ENCODE measurements around the gene ZDHHC14. TPM values are rescaled to one million over a fixed set of nuclear protein-coding genes. Genes with fewer than 3 reads are reported as not detected.
A peak's percentile ranks its signal among the peaks of the same experiment; 100 is the strongest.
"Not testable (repeated sequence)": the region's sequence is repeated elsewhere in the genome, so short reads cannot be mapped to it uniquely, and the experiment has no call there.

Gene ZDHHC14
- total RNA-seq, 2 donors from 2014 or later: 6.9 to 10.9 TPM

DNA sequence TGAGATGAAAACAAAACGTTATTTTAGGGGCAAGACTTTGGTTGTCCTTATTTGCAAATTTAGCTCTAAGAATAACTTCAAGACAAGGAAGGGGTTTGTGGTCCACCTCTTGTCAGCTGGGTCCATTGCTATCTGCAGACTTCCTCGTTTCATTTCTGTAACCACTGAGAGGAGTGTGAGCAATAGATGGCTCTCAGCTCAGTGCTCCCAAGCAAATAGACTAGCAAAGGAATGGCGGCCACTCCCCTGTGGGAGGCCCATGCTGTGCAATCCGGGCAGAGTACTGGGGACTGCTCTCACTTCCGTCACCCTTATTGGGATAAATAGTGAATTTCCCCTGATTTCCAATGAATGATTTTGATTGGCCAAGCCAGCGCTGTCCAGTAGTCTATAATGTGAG lies 176.6 kb downstream of the ZDHHC14 start:
- Mint-ChIP-seq H3K27me3 (peaks cover 0 to 7% of the 10 kb centered on the region in 2 donors), H3K27ac (no peak overlapping the region), H3K4me1 (ENCODE audit: low read depth in 2 of 2) (peaks cover 43 to 46% of the 10 kb centered on the region in 2 donors), H3K9me3 (no peaks in the 10 kb centered on the region), H3K36me3 (no peaks in the 10 kb centered on the region), H3K4me3 (peak overlapping the region; percentile 68)
- ATAC-seq (peak; percentile 60 to 62), DNase-seq (ENCODE audit: low spot score) (no peak)

DNA sequence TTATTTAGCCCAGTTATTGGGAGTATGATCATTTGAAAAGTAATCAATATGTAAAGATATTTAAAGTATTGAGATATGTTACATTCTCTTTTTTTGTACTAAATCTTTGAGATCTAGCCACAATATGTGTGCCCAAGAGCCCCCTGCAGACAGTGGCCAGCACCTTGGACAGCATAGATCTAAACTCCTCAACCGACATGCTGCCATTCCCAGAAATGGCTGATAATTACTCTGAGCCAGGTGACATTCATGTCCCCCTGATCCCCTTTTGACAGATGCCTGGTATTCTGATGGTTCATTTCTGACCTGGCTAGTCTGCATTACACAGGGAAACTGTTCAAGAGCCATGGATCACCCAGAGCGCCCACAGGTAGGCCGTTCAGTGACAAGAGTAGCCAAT lies 177.1 kb downstream of the ZDHHC14 start:
- ATAC-seq (no peak), DNase-seq (ENCODE audit: low spot score) (no peak)
- H3K36me3 Mint-ChIP-seq: no peaks in the 10 kb centered on the region
- no peak overlapping the region for H3K4me3 Mint-ChIP-seq
- H3K4me1 Mint-ChIP-seq (ENCODE audit: low read depth in 2 of 2): peaks cover 44 to 45% of the 10 kb centered on the region in 2 donors
- H3K27me3 Mint-ChIP-seq: peaks cover 0 to 7% of the 10 kb centered on the region in 2 donors
- H3K27ac Mint-ChIP-seq: no peak overlapping the region
- no peaks in the 10 kb centered on the region for H3K9me3 Mint-ChIP-seq

DNA sequence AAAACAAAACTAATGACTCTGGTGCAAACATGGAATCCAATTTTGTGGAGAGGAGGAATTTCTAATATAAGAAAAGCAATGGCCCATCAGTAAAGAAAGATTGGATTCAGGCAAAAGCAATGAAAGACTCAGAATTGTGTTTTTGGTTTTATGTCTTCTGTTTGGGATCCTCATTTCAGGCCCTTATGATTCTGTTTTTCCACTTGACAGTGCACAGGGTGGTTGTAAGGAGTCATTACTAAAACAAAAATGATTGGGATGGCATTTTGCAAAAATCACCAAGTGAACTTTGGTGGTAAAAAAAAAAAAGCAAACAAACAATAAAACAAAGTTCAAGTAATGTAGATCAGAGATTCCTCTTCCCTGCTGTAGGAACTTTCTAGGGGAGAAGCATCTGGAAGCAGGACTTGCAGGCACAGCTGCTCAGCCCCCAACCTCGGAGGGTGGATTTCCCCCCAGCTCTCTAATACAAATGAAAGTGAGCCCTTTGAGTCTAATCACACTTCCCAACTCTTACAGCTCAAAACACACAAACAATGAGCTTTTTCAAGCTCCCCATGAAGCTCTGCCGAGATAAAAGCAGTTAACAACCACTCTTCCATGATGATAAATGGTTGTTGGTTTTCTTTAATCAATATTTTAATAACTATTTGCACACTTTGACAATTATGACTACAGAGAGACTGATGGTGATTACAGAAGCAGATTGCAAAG lies 177.7 kb downstream of the ZDHHC14 start:
- DNase-seq (ENCODE audit: low spot score) (no peak), ATAC-seq (no peak)
- no peak overlapping the region for H3K27ac Mint-ChIP-seq
- H3K36me3 Mint-ChIP-seq: no peaks in the 10 kb centered on the region
- H3K4me1 Mint-ChIP-seq (ENCODE audit: low read depth in 2 of 2): peaks cover 49 to 50% of the 10 kb centered on the region in 2 donors
- H3K4me3 Mint-ChIP-seq: no peak overlapping the region
- no peaks in the 10 kb centered on the region for H3K9me3 Mint-ChIP-seq
- peaks cover 0 to 7% of the 10 kb centered on the region in 2 donors for H3K27me3 Mint-ChIP-seq

DNA sequence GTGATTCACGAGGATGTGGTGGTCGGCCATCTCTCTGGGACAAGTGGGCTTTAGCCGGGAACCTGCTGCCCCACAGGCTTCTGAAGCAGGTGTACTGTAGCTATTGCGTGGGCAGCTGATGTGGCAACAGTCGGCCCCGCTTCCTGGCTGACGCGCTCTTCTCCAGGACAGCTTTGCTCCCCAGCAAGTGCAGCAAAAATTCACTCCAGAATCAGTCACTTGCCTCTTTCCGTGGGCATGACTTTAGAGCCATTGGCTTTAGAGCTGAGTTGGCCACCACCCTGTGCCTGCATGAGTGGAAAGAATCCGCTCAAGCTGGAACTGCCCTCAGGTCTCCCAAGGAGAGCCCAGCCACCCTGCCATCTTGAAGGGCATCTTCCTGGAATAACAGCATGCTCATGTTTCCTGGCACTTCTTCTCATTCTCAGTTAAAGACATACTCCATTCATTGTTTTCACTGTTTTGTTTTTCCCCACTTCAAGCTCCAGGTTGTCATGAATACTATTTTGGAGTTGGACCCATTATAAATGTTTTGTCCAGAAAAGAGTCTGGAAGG lies 178.3 kb downstream of the ZDHHC14 start:
- H3K4me3 Mint-ChIP-seq: no peak overlapping the region
- DNase-seq (ENCODE audit: low spot score) (no peak), ATAC-seq (no peak)
- no peak overlapping the region for H3K27ac Mint-ChIP-seq
- H3K9me3 Mint-ChIP-seq: no peaks in the 10 kb centered on the region
- peaks cover 0 to 7% of the 10 kb centered on the region in 2 donors for H3K27me3 Mint-ChIP-seq
- H3K36me3 Mint-ChIP-seq: no peaks in the 10 kb centered on the region
- peaks cover 54 to 56% of the 10 kb centered on the region in 2 donors for H3K4me1 Mint-ChIP-seq (ENCODE audit: low read depth in 2 of 2)

DNA sequence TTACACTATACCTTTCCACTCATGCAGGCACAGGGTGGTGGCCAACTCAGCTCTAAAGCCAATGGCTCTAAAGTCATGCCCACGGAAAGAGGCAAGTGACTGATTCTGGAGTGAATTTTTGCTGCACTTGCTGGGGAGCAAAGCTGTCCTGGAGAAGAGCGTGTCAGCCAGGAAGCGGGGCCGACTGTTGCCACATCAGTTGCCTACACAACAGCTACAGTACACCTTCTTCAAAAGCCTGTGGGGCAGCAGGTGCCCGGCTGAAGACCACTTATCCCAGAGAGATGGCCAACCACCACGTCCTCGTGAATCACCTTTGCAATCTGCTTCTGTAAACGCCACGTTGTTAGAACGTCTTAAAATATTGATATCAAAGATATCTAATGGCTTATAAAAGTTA lies 179.1 kb downstream of the ZDHHC14 start:
- ATAC-seq; H3K36me3 Mint-ChIP-seq; H3K9me3 Mint-ChIP-seq; DNase-seq (ENCODE audit: low spot score); H3K27ac Mint-ChIP-seq; H3K4me3 Mint-ChIP-seq; H3K27me3 Mint-ChIP-seq: not testable (repeated sequence)
- H3K4me1 Mint-ChIP-seq (ENCODE audit: low read depth in 2 of 2): peaks cover 54 to 56% of the 10 kb centered on the region in 2 donors

DNA sequence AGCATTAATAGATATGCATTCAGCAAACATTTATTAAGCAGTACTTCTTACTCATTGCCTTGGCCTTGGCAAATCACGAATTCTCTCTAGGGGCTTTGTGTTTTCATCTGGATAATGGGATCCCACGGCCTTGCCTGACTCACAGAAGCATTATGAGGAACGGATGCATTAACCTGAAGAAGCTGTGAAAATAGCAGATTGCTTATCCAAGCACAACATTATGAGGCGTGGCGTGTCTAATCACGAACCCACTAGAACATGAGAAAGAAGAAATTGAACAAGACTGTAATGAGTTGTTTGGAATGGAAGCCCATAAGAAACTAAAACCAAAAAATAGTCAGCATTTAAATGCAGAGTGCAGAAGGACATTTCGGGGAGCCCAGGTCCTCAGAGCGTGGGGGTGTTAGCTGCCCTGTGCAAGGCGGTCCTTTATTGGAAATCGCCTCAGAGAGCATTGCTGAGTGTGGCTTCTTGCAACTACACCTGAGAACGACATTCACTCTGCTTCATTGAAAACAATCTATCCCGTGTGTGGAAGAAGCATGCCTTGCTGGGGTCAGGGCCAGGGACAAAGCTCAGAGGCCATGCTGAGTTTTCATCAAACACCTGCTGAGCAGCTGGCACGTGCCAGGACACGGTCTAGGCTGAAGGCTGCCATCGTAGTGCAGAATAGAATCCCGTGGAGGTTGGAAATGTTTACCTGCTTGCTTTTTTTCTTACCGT lies 179.9 kb downstream of the ZDHHC14 start:
- H3K27ac Mint-ChIP-seq: no peak overlapping the region
- ATAC-seq: no peak
- H3K4me3 Mint-ChIP-seq: peak overlapping the region; percentile 7
- DNase-seq (ENCODE audit: low spot score): no peak
- no peaks in the 10 kb centered on the region for H3K9me3 Mint-ChIP-seq
- H3K27me3 Mint-ChIP-seq: peaks cover 0 to 5% of the 10 kb centered on the region in 2 donors
- peaks cover 56 to 57% of the 10 kb centered on the region in 2 donors for H3K4me1 Mint-ChIP-seq (ENCODE audit: low read depth in 2 of 2)
- H3K36me3 Mint-ChIP-seq: no peaks in the 10 kb centered on the region

DNA sequence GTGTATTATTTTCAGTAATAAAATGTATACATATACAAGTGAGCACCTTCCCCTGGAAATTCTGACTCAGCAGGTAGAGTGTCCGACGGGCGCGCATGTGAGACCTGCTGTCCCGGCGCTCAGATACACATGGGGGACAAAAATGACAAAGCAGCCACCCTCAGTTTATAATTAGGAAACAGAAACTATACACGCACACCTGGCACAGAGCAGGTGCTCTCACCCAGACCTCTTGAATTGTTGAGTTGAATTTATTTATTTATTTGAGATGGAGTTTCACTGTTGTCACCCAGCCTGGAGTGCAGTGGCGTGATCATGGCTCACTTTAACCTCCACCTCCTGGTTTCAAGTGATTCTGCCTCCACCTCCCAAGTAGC lies 180.4 kb downstream of the ZDHHC14 start:
- no peaks in the 10 kb centered on the region for H3K36me3 Mint-ChIP-seq
- H3K27ac Mint-ChIP-seq: peak overlapping the region; percentile 46 to 53
- ATAC-seq (no peak), DNase-seq (ENCODE audit: low spot score) (no peak)
- peaks cover 54 to 56% of the 10 kb centered on the region in 2 donors for H3K4me1 Mint-ChIP-seq (ENCODE audit: low read depth in 2 of 2)
- peak overlapping the region; percentile 73 for H3K4me3 Mint-ChIP-seq
- H3K27me3 Mint-ChIP-seq: peaks cover 0 to 4% of the 10 kb centered on the region in 2 donors
- H3K9me3 Mint-ChIP-seq: no peaks in the 10 kb centered on the region

DNA sequence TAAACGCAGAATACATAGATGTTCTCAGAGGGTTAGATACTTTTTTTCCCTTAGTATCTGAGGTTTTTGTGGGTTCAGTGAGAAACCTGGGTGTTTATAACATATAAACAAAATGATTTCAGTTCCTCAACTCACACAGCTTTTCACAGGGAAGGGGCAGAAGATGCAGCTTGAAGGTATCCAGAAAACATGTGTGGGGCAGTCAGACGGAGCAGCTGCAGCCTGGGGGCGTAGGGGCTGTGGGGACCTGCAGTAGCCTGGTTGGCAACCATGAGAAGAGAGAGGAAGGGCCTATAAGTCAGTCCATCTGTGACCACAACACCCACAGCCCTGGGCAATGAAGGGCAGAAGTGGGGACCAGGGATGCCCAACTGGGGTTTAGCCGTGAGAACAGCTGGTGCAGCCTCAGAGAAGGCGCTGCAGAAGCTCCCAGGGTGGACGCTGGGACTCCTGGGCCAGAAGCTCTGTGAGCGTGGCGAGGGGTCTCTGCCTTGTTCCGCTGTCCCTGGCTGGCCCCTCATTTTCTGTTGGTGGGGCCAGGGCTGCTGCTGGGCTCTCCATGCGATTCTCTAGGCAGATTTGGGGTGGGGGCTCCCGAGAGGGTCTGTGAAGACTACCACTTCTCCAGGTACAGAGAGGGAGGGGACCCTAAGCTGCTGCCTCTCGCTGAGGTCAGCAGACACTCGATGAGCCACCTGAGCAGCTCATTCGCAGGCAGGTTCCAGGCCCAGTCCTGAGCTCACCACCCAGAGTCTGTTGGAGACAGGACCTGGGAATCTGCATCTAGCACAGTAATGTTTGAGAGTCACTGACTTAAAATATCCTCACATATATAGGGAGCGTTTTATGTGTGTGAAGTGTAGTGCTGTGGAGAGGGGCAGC lies 181.2 kb downstream of the ZDHHC14 start:
- peak overlapping the region; percentile 46 to 53 for H3K27ac Mint-ChIP-seq
- ATAC-seq: no peak

DNA sequence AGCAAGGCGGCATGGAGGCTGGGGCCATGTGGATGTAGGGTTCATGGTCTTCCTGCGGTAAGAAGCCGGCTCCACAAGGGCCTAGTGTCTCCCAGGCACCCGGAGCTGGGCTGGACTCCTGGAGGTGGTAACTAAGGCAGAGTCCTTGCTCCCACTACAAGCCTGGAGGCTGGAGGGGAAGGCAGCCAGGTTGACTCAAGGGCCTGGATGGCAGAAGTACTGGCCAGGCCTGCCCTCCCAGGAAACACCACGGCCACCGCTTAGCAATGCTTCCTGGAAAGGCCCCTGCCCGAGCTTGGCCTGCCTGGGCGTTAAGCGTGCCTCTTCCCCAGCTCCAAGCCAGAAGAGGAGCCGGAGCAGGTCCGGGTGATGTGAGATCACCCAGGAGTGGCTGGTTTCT lies 182.0 kb downstream of the ZDHHC14 start:
- Mint-ChIP-seq H3K27ac (peak overlapping the region in 1 of 2 donors; percentile 28), H3K36me3 (no peaks in the 10 kb centered on the region), H3K4me1 (ENCODE audit: low read depth in 2 of 2) (peaks cover 40 to 44% of the 10 kb centered on the region in 2 donors), H3K27me3 (peaks cover 0 to 2% of the 10 kb centered on the region in 2 donors), H3K9me3 (no peaks in the 10 kb centered on the region), H3K4me3 (peak overlapping the region; percentile 58)
- no peak for DNase-seq (ENCODE audit: low spot score)
- no peak for ATAC-seq

More for the DNA sequence above, 181.2 kb downstream of the ZDHHC14 start:
- DNase-seq (ENCODE audit: low spot score): no peak
- peak overlapping the region; percentile 73 for H3K4me3 Mint-ChIP-seq
- no peaks in the 10 kb centered on the region for H3K36me3 Mint-ChIP-seq
- H3K27me3 Mint-ChIP-seq: peaks cover 0 to 2% of the 10 kb centered on the region in 2 donors
- peaks cover 46 to 51% of the 10 kb centered on the region in 2 donors for H3K4me1 Mint-ChIP-seq (ENCODE audit: low read depth in 2 of 2)
- H3K9me3 Mint-ChIP-seq: no peaks in the 10 kb centered on the region

DNA sequence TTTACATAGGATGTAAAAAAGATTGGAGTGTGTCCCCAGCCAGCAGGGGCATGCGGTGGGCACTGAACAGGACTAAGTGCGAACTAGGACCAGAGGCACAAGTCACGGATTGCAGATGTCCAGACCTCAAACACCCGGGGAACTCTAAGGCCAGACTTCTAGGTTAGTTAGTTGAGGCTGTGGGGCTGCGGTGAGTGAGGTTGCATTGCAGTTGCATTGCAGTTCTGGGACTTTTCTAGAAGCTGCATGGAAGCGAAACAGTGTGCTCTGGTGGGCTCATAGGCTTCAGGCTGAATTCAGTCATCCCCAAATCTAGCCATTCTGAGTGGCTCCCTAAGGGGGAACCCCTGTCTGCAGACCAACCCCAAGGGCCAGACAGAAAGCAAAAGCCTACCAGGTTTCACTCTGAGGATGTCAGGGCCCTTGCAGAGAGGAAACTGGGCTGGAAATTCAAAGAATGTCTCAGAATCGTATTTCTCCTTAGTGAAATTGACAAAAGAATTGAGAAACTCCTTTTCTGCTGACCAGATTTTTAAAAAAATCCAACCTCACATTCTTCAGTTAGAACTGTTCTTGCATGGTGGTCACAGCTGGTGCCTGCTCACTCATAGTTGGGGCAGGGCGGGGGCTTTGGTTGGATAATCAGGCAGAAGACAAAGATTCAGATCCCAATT lies 182.8 kb downstream of the ZDHHC14 start:
- ATAC-seq (peak; percentile 97 to 98), DNase-seq (ENCODE audit: low spot score) (peak; percentile 77)
- Mint-ChIP-seq H3K9me3 (no peaks in the 10 kb centered on the region), H3K36me3 (no peaks in the 10 kb centered on the region), H3K27ac (peak overlapping the region in 1 of 2 donors; percentile 28), H3K27me3 (peaks cover 0 to 2% of the 10 kb centered on the region in 2 donors), H3K4me1 (ENCODE audit: low read depth in 2 of 2) (peaks cover 32 to 38% of the 10 kb centered on the region in 2 donors), H3K4me3 (peak overlapping the region; percentile 58)

DNA sequence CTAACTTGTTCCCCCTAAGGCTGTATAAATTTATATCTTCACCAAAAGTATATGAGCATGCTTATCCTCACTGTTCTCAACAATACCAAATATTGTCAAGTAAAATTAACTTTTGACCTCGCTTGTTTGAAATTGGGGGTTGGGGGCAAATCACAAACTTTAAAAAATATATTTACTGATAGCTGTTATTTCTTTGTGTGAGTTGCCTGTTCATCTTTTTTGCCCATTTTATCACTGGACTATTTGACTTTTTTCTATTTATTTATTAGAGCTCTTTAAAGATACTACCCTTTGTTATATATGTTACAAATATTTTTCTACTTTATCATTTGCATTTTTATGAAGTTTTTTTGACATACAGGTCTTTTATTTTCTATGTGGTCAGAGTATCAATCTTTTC lies 187.7 kb downstream of the ZDHHC14 start:
- Mint-ChIP-seq H3K4me3 (no peak overlapping the region), H3K4me1 (ENCODE audit: low read depth in 2 of 2) (peaks cover 18 to 24% of the 10 kb centered on the region in 2 donors), H3K27me3 (no peaks in the 10 kb centered on the region), H3K9me3 (no peaks in the 10 kb centered on the region), H3K27ac (no peak overlapping the region), H3K36me3 (no peaks in the 10 kb centered on the region)
- no peak for ATAC-seq
- DNase-seq (ENCODE audit: low spot score): no peak

DNA sequence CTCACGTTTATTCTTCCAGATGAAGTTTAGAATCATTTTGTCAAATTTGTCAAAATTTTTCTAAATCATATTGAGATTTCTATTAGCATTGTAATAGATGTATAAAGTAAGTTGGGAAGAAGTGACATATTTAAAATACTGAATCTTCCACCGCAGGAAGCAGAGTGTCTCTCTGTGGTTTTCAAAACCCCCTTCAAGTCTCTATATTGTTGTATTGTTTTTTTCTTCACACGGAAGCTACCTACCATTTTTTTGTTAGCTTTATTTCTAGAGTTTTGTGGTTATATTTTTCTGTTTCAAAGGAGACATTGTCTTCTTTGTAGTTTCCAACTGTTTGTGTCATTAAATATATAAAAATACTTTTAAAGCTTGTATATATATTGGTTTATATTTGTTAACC lies 188.6 kb downstream of the ZDHHC14 start:
- DNase-seq (ENCODE audit: low spot score) (no peak), ATAC-seq (peak in 1 of 2 donors; percentile 73)
- Mint-ChIP-seq H3K36me3 (no peaks in the 10 kb centered on the region), H3K4me3 (peak overlapping the region; percentile 69), H3K4me1 (ENCODE audit: low read depth in 2 of 2) (peaks cover 12 to 20% of the 10 kb centered on the region in 2 donors), H3K27ac (peak overlapping the region; percentile 53 to 57), H3K27me3 (no peaks in the 10 kb centered on the region), H3K9me3 (no peaks in the 10 kb centered on the region)

DNA sequence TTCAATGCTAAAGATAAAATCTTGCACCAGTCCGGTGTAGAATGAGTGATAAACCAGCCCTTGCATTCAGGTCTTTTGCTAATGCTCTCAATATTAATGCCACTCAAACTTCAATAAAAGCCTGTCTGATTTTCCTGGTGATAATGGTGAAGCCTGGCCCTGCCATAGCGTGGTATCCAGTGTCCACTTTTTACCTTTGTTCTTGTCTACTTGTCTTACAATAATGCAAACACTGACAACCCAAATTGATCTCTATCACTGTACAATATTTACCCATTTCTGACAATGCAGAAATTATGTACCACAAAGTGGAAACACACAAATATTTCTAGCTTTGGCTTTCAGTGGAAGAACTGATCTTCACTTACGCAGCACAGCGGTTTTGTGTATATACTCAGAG lies 189.1 kb downstream of the ZDHHC14 start:
- H3K36me3 Mint-ChIP-seq: no peaks in the 10 kb centered on the region
- no peaks in the 10 kb centered on the region for H3K9me3 Mint-ChIP-seq

More for the DNA sequence above, 189.1 kb downstream of the ZDHHC14 start:
- H3K4me3 Mint-ChIP-seq: peak overlapping the region; percentile 75
- no peak for ATAC-seq
- H3K4me1 Mint-ChIP-seq (ENCODE audit: low read depth in 2 of 2): peaks cover 12 to 20% of the 10 kb centered on the region in 2 donors
- H3K27me3 Mint-ChIP-seq: no peaks in the 10 kb centered on the region
- peak overlapping the region in 1 of 2 donors; percentile 57 for H3K27ac Mint-ChIP-seq
- DNase-seq (ENCODE audit: low spot score): no peak
